RWPE2 (cell line): Measurements from ENCODE around the gene IQSEC2.

Experiments used
- ATAC-seq: fragments of 200-7000 bp; cut with Tn5 transposase; 3 replicates; pipeline ENCODE4 v1.9.1; 2021; ENCODE audit warnings: low read depth
- DNase-seq: peaks from one replicate; pipeline ENCODE4 v3.0.0-alpha.2; 2020; ENCODE audit warnings: low spot score
- H3K27ac ChIP-seq: fragments of 450-650 bp; 2 replicates; pipeline ENCODE4 v1.5.1; 2017; ENCODE audit warnings: mild to moderate bottlenecking; ENCODE audit not compliant: poor library complexity, severe bottlenecking
- H3K27me3 ChIP-seq: fragments of 250-450 bp; sonication (Bioruptor Pico); 2 replicates; pipeline ENCODE4 v1.5.1; 2021; ENCODE audit warnings: mild to moderate bottlenecking, moderate library complexity; ENCODE audit not compliant: insufficient read depth, poor library complexity, severe bottlenecking
- H3K36me3 ChIP-seq: fragments of 250-450 bp; sonication (Bioruptor Pico); 2 replicates; pipeline ENCODE4 v1.5.1; 2020; ENCODE audit warnings: low read depth, mild to moderate bottlenecking, moderate library complexity
- H3K4me1 ChIP-seq: fragments of 250-450 bp; sonication (Bioruptor Pico); 2 replicates; pipeline ENCODE4 v1.5.1; 2021; ENCODE audit warnings: mild to moderate bottlenecking, moderate library complexity; ENCODE audit not compliant: insufficient read depth, poor library complexity, severe bottlenecking
- H3K4me3 ChIP-seq: fragments of 250-450 bp; sonication (Bioruptor Pico); 2 replicates; pipeline ENCODE4 v1.5.1; 2021; ENCODE audit warnings: mild to moderate bottlenecking, moderate library complexity; ENCODE audit not compliant: severe bottlenecking
- H3K9me3 ChIP-seq: fragments of 250-450 bp; sonication (Bioruptor Pico); 2 replicates; pipeline ENCODE4 v1.5.1; 2021; ENCODE audit warnings: mild to moderate bottlenecking, moderate library complexity; ENCODE audit not compliant: severe bottlenecking
- TF ChIP-seq, protein P1 (sequence below): fragments of 450-650 bp; IDR thresholded peaks from one replicate; pipeline ENCODE4 v1.5.1; 2017; ENCODE audit warnings: mild to moderate bottlenecking, moderate library complexity; ENCODE audit not compliant: poor library complexity, severe bottlenecking

IQSEC2 gene

DNA sequence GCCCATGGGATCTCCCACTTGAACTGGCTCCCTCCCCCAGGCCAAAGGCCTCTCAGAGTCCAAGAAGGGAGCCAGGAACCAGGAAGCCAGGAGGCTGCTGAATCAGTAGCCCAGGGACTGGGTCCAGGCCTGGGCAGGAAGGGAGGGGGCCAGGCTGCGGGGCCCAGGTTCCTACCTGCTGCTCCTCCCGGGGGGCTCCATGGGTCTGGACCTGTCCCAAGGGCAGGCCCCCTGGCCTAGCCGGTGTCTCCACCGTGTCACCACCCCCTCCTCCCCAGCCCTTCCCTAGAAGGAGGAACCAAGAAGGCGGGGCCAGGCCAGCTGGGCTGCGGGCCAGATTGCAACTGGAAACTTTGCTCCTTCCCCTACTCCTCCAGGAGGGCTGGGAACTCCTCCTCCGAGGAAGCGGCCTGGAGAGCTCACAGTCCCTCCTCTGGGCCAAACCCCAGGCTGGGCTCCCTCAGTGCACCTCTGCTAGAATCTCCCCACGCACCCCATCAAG, at the start of gene IQSEC2:
TSS of gene IQSEC2 (minus strand) at position 264 of the 502 bp plus-strand sequence.
- peaks cover 6% of the 10 kb centered on the region for H3K4me1 ChIP-seq
- H3K4me3 ChIP-seq: peak within 1 kb of the TSS; percentile 39
- TF ChIP-seq, protein P1, sequence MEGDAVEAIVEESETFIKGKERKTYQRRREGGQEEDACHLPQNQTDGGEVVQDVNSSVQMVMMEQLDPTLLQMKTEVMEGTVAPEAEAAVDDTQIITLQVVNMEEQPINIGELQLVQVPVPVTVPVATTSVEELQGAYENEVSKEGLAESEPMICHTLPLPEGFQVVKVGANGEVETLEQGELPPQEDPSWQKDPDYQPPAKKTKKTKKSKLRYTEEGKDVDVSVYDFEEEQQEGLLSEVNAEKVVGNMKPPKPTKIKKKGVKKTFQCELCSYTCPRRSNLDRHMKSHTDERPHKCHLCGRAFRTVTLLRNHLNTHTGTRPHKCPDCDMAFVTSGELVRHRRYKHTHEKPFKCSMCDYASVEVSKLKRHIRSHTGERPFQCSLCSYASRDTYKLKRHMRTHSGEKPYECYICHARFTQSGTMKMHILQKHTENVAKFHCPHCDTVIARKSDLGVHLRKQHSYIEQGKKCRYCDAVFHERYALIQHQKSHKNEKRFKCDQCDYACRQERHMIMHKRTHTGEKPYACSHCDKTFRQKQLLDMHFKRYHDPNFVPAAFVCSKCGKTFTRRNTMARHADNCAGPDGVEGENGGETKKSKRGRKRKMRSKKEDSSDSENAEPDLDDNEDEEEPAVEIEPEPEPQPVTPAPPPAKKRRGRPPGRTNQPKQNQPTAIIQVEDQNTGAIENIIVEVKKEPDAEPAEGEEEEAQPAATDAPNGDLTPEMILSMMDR: no peak
- peak; percentile 86 for ATAC-seq
- H3K27me3 ChIP-seq: no peaks in the 10 kb centered on the region
- H3K36me3 ChIP-seq: no peaks in the 10 kb centered on the region
- peak within 1 kb of the TSS; percentile 92 for H3K27ac ChIP-seq
- peak; percentile 76 for DNase-seq
- H3K9me3 ChIP-seq: no peaks in the 10 kb centered on the region

DNA sequence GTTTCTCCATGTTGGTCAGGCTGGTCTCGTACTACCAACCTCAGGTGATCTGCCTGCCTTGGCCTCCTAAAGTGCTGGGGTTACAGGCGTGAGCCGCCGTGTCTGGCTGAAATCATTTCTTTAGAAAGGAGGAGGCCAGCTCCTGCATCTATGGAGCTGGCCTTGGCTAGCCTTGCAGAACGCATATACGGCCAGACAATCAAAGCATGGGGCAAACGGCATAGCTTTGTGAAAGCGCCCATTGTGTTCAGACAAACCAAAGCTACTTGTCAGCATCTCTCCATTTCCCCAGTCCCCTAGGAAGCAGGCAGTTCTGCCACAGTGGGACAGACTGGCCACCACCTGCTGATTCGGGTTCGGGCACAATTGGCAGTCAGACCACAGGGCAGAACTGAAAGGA, 48.9 kb upstream of the IQSEC2 start:
- H3K4me1 ChIP-seq: no peaks in the 10 kb centered on the region
- H3K9me3 ChIP-seq: no peaks in the 10 kb centered on the region

DNA sequence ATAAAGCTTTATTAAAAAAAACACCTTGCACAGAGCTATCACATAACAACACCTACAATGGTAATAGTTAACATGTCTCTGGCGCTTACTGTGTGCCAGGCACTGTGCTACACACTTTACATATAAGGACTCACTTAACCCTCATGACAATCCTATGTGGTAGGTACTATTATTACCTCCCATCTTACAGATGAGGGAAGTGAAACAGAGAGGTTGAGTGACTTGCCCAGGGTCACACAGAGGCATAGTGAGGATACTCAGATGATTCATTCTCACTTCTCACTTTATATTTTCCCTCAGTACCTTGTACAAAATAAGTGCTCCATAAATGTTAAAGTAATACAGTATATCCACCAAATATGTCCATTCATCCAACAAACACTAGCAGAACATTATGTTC, 43.4 kb upstream of the IQSEC2 start:
- Histone ChIP-seq H3K27me3 (peaks cover 19% of the 10 kb centered on the region), H3K36me3 (no peaks in the 10 kb centered on the region), H3K27ac (no peak overlapping the region), H3K9me3 (no peaks in the 10 kb centered on the region), H3K4me1 (no peaks in the 10 kb centered on the region), H3K4me3 (no peak overlapping the region)
- TF ChIP-seq, protein P1: no peak
- DNase-seq: no peak
- ATAC-seq: no peak

More for the DNA sequence above, 48.9 kb upstream of the IQSEC2 start:
- H3K36me3 ChIP-seq: no peaks in the 10 kb centered on the region
- H3K27me3 ChIP-seq: no peaks in the 10 kb centered on the region
- no peak overlapping the region for H3K4me3 ChIP-seq
- no peak overlapping the region for H3K27ac ChIP-seq
- ATAC-seq (no peak), DNase-seq (no peak)
- TF ChIP-seq, protein P1: no peak

DNA sequence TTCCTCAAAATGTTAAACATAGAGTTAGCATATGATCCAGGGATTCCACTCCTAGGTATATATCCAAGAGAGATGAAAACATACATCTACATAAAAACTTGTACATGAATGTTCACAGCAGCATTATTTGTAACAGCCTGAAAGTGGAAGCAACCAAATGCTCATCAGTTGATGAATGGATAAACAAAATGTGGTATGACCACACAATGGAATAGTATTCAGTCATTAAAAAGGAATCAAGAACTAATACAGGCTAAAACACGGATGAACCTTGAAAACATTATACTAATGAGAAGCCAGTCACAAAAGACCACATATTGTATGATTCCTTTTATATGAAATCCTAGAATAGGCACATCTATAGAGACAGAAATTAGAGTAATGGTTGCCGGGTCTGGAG, 42.7 kb upstream of the IQSEC2 start:
- DNase-seq: no peak
- Histone ChIP-seq H3K9me3 (no peaks in the 10 kb centered on the region), H3K36me3 (no peaks in the 10 kb centered on the region), H3K27ac (no peak overlapping the region), H3K4me1 (no peaks in the 10 kb centered on the region), H3K27me3 (peaks cover 19% of the 10 kb centered on the region), H3K4me3 (no peak overlapping the region)
- TF ChIP-seq, protein P1: no peak
- no peak for ATAC-seq

DNA sequence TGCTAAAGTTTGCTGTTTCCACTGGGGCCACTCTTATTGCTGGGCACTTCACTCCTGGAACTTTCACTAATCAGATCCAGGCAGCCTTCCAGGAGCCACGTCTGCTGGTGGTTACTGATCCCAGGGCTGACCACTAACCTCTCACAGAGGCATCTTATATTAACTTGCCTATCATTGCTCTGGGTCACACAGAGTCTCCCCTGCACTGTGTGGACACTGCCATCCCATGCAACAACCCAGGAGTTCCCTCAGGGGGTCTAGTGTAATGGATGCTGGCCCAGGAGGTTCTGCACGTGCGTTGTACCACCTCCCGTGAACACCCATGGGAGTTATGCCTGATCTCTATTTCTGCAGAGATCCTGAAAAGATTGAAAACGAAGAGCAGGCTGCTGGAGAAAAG, 41.8 kb upstream of the IQSEC2 start:
- Histone ChIP-seq H3K4me3 (no peak overlapping the region), H3K4me1 (no peaks in the 10 kb centered on the region), H3K27ac (no peak overlapping the region), H3K36me3 (no peaks in the 10 kb centered on the region), H3K27me3 (peaks cover 19% of the 10 kb centered on the region), H3K9me3 (no peaks in the 10 kb centered on the region)
- no peak for DNase-seq
- TF ChIP-seq, protein P1: no peak
- no peak for ATAC-seq
